NCI-H1048 (cell line): ENCODE data around the gene SOS2.
"Not testable (repeated sequence)": the region's sequence is repeated elsewhere in the genome, so short reads cannot be mapped to it uniquely, and the experiment has no call there.

Experiments used
- DNase-seq: peaks from one replicate; lab custom pipeline; 2025; lab: John Stamatoyannopoulos, UW

SOS2 gene

GRCh38 chr14:50225974-50226297 is 5.4 kb downstream of the SOS2 start:
- DNase-seq: no peak

- no peak for DNase-seq
Observed at GRCh38 chr14:50225067-50225973, 6.1 kb downstream of the SOS2 start.

GRCh38 chr14:50222055-50222613 is 9.2 kb downstream of the SOS2 start:
- no peak for DNase-seq

- no peak for DNase-seq
Observed at GRCh38 chr14:50218501-50218900, 12.9 kb downstream of the SOS2 start.

GRCh38 chr14:50215416-50215815 is 16.0 kb downstream of the SOS2 start:
- peak; percentile 58 for DNase-seq

GRCh38 chr14:50213795-50214194 is 17.6 kb downstream of the SOS2 start:
- no peak for DNase-seq

GRCh38 chr14:50212726-50213125 is 18.7 kb downstream of the SOS2 start:
- no peak for DNase-seq

GRCh38 chr14:50210074-50210473 is 21.3 kb downstream of the SOS2 start:
- no peak for DNase-seq

GRCh38 chr14:50198499-50198898 is 32.9 kb downstream of the SOS2 start:
- no peak for DNase-seq

- DNase-seq: no peak
Observed at GRCh38 chr14:50191499-50191898, 39.9 kb downstream of the SOS2 start.

- no peak for DNase-seq
Observed at GRCh38 chr14:50186107-50186506, 45.3 kb downstream of the SOS2 start.

- DNase-seq: no peak
Observed at GRCh38 chr14:50173891-50174290, 57.5 kb downstream of the SOS2 start.

- DNase-seq: no peak
Observed at GRCh38 chr14:50171895-50172294, 59.5 kb downstream of the SOS2 start.

GRCh38 chr14:50167381-50167780 is 64.0 kb downstream of the SOS2 start:
- DNase-seq: not testable (repeated sequence)

- no peak for DNase-seq
Observed at GRCh38 chr14:50156111-50156510, 75.3 kb downstream of the SOS2 start.

GRCh38 chr14:50148799-50149198 is 82.6 kb downstream of the SOS2 start:
- no peak for DNase-seq

- DNase-seq: no peak
Observed at GRCh38 chr14:50139192-50139591, 92.2 kb downstream of the SOS2 start.

GRCh38 chr14:50127802-50128201 is 103.6 kb downstream of the SOS2 start:
- no peak for DNase-seq

- no peak for DNase-seq
Observed at GRCh38 chr14:50123062-50123461, 108.3 kb downstream of the SOS2 start.

GRCh38 chr14:50122291-50122690 is 109.1 kb downstream of the SOS2 start:
- DNase-seq: no peak

GRCh38 chr14:50121486-50121885 is 109.9 kb downstream of the SOS2 start:
- DNase-seq: no peak

GRCh38 chr14:50117456-50117855 is 113.9 kb downstream of the SOS2 start:
- no peak for DNase-seq

- DNase-seq: no peak
Observed at GRCh38 chr14:50116966-50117365, 114.4 kb downstream of the SOS2 start.
